Measurements from ENCODE around the gene CORO6. TPM values are rescaled to one million over a fixed set of nuclear protein-coding genes. Genes with fewer than 3 reads are reported as not detected.

CORO6 gene
- polyA plus RNA-seq, 3 donors = 1.3 TPM; not detected in 2

DNA sequence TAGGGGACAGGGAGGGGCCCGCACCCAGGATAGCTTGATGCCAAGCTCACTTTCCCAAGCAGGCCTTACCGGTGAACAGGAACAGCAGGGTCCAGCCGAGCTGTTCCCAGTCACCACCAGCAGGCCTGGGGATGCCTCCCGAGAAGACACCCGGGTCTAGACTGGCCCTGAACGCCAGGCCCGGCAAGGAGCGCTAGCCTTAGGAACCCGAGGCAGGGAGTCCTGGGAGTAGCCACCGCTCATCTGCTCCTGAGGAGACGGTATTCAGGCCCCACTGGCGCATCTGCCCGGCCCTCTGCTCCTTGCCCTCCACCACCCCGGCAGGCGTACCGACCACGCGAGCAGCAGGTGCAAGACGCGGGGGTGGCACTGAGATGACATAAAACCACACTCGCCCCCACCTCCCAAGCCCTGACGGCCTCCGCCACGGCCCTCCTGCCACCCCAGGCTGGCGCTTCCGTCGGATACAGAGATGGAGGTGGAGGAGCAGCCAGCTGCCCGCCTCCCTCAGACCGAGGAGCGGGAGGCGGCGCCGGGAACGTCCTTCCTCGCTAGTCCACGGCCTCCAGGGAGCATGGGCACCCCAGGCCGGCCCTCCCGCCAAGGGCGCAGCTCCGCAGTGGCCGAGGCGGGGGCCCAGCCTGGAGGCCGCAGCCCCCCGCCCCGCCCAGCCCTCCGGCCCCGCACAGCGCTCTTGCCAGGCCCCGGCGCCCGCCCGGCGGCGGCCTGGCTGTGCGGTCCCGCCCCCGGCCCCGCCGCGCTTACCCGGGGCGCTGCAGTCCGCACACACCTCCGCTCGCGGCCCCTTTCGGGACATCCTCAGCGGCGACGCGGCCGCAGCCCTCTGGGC, 33.9 kb downstream of the CORO6 start:
- H3K4me1 ChIP-seq (ENCODE audit: control insufficient read depth in 1 of 2, insufficient read depth in 2 of 2, low read length in 2 of 2) = peaks cover 83 to 88% of the 10 kb centered on the region in 2 donors
- H3K9me3 Mint-ChIP-seq = peaks cover 0 to 3% (median 0%) of the 10 kb centered on the region in 7 donors
- peak overlapping the region; percentile 82 for H3K4me2 ChIP-seq (replicated peaks; ENCODE audit: extremely low read depth, low read length, poor library complexity, severe bottlenecking)
- WGBS (ENCODE audit: insufficient coverage) = under 1% methylated on average over 61 of the region's 72 CpGs
- peak overlapping the region; percentile 46 for H3K9ac ChIP-seq (ENCODE audit: insufficient read depth, low read length, poor library complexity, severe bottlenecking)
- peaks cover 11 to 29% (median 17%) of the 10 kb centered on the region in 3 donors for H3K27me3 Mint-ChIP-seq (ENCODE audit: low read depth in 3 of 3)
- H3K36me3 ChIP-seq (replicated peaks in 1 of 2; ENCODE audit: control insufficient read depth in 1 of 2, insufficient read depth in 2 of 2, low read length in 2 of 2) = no peaks in the 10 kb centered on the region
- intact Hi-C loops (cut with micrococcal nuclease) = loop anchor here (1.0 to 10.0 kb wide), 3 partner anchors 26 to 336 kb away; no protein-coding TSS in a partner anchor
- TF ChIP-seq, protein P1, sequence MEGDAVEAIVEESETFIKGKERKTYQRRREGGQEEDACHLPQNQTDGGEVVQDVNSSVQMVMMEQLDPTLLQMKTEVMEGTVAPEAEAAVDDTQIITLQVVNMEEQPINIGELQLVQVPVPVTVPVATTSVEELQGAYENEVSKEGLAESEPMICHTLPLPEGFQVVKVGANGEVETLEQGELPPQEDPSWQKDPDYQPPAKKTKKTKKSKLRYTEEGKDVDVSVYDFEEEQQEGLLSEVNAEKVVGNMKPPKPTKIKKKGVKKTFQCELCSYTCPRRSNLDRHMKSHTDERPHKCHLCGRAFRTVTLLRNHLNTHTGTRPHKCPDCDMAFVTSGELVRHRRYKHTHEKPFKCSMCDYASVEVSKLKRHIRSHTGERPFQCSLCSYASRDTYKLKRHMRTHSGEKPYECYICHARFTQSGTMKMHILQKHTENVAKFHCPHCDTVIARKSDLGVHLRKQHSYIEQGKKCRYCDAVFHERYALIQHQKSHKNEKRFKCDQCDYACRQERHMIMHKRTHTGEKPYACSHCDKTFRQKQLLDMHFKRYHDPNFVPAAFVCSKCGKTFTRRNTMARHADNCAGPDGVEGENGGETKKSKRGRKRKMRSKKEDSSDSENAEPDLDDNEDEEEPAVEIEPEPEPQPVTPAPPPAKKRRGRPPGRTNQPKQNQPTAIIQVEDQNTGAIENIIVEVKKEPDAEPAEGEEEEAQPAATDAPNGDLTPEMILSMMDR (IDR thresholded peaks at IDR 0.05) = no peak
- H3K4me3 Mint-ChIP-seq = peak overlapping the region; percentile 91 to 93
- peak overlapping the region; percentile 68 to 79 (median 73) for H3K4me3 ChIP-seq (replicated peaks in 1 of 3; ENCODE audit: low read depth in 2 of 3, low read length in 3 of 3)
- no peaks in the 10 kb centered on the region for H3K9me3 ChIP-seq (replicated peaks in 1 of 2; ENCODE audit: control insufficient read depth in 1 of 2, insufficient read depth in 1 of 2, low read length in 2 of 2)
- no peak for DNase-seq
- peak overlapping the region; percentile 52 for H2AFZ ChIP-seq (ENCODE audit: insufficient read depth, low read depth, low read length, poor library complexity, severe bottlenecking)
- peaks cover 52% of the 10 kb centered on the region for H3K79me2 ChIP-seq (ENCODE audit: insufficient read depth, low read length)
- H3K27ac ChIP-seq (ENCODE audit: low read depth in 1 of 2, low read length in 2 of 2) = peak overlapping the region; percentile 20 to 38
- H3K36me3 Mint-ChIP-seq = peaks cover 0 to 1% of the 10 kb centered on the region in 2 donors
- H4K20me1 ChIP-seq (ENCODE audit: insufficient read depth, low read length) = peaks cover 50% of the 10 kb centered on the region
- peaks cover 0 to 17% of the 10 kb centered on the region in 2 donors for H3K27me3 ChIP-seq (ENCODE audit: control insufficient read depth in 2 of 2, insufficient read depth in 2 of 2, low read length in 2 of 2)
- peak overlapping the region in 6 of 7 donors; percentile 40 to 86 (median 48) for H3K27ac Mint-ChIP-seq
- H3K4me1 Mint-ChIP-seq = peaks cover 82% of the 10 kb centered on the region

DNA sequence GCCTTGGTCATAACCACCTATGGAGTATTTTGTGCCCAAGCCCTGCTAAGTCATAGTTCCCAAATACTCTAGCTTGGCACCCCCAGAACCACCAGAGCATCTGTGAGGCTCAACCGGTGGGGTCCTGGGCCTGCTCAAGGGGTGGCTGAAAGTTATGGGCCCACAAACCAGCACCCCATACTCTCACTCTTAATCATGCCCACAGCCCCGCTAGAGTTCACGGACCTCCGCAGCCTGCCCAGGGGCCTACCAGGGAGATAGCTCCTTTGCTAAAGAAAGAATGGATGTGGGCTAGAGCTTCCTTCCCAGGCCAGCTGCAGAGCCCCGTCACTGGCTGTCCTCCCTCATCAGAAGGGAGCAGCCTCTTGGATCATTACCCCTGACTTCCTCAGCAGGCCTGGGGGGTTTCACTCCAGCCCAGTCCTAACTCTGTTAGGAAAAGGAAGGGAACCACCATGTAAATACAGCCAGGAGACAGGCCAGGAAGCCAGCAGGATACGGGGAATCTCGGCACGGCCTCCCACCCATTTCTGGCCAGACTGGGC, 34.6 kb downstream of the CORO6 start:
- peaks cover 81% of the 10 kb centered on the region for H3K4me1 Mint-ChIP-seq

More for the DNA sequence above, 34.6 kb downstream of the CORO6 start:
- Mint-ChIP-seq H3K27me3 (ENCODE audit: low read depth in 3 of 3) (peaks cover 10 to 24% (median 15%) of the 10 kb centered on the region in 3 donors), H3K27ac (peak overlapping the region in 6 of 7 donors; percentile 46 to 86 (median 70)), H3K4me3 (peak overlapping the region; percentile 91 to 93), H3K36me3 (peaks cover 2 to 8% of the 10 kb centered on the region in 2 donors), H3K9me3 (peaks cover 0 to 3% (median 0%) of the 10 kb centered on the region in 7 donors)
- WGBS (ENCODE audit: insufficient coverage) = 10% methylated on average over 3 of the region's 8 CpGs
- H3K27me3 ChIP-seq (ENCODE audit: control insufficient read depth in 2 of 2, insufficient read depth in 2 of 2, low read length in 2 of 2) = peaks cover 0 to 15% of the 10 kb centered on the region in 2 donors
- peak overlapping the region; percentile 68 to 79 (median 73) for H3K4me3 ChIP-seq (replicated peaks in 1 of 3; ENCODE audit: low read depth in 2 of 3, low read length in 3 of 3)
- H2AFZ ChIP-seq (ENCODE audit: insufficient read depth, low read depth, low read length, poor library complexity, severe bottlenecking) = peak overlapping the region; percentile 52
- no peak for DNase-seq
- TF ChIP-seq, protein P1 (IDR thresholded peaks at IDR 0.05) = no peak
- peak overlapping the region; percentile 46 for H3K9ac ChIP-seq (ENCODE audit: insufficient read depth, low read length, poor library complexity, severe bottlenecking)
- peaks cover 59% of the 10 kb centered on the region for H3K79me2 ChIP-seq (ENCODE audit: insufficient read depth, low read length)
- peaks cover 0 to 5% of the 10 kb centered on the region in 2 donors for H3K36me3 ChIP-seq (replicated peaks in 1 of 2; ENCODE audit: control insufficient read depth in 1 of 2, insufficient read depth in 2 of 2, low read length in 2 of 2)
- peaks cover 81 to 85% of the 10 kb centered on the region in 2 donors for H3K4me1 ChIP-seq (ENCODE audit: control insufficient read depth in 1 of 2, insufficient read depth in 2 of 2, low read length in 2 of 2)
- peak overlapping the region; percentile 20 to 38 for H3K27ac ChIP-seq (ENCODE audit: low read depth in 1 of 2, low read length in 2 of 2)
- intact Hi-C loops (cut with micrococcal nuclease) = loop anchor here (2.0 to 10.0 kb wide), 2 partner anchors 27 to 337 kb away; no protein-coding TSS in a partner anchor
- peaks cover 57% of the 10 kb centered on the region for H4K20me1 ChIP-seq (ENCODE audit: insufficient read depth, low read length)
- peak overlapping the region; percentile 82 for H3K4me2 ChIP-seq (replicated peaks; ENCODE audit: extremely low read depth, low read length, poor library complexity, severe bottlenecking)
- H3K9me3 ChIP-seq (replicated peaks in 1 of 2; ENCODE audit: control insufficient read depth in 1 of 2, insufficient read depth in 1 of 2, low read length in 2 of 2) = no peaks in the 10 kb centered on the region

Measured in CD14-positive monocyte (primary cell).